ENCODE results near the gene ARHGAP21. TPM values are rescaled to one million over a fixed set of nuclear protein-coding genes. Genes with fewer than 3 reads are reported as not detected.

The ARHGAP21 gene
- total and polyA plus RNA-seq, 7 donors = 25.2 to 87.8 (median 53.2) TPM

DNA sequence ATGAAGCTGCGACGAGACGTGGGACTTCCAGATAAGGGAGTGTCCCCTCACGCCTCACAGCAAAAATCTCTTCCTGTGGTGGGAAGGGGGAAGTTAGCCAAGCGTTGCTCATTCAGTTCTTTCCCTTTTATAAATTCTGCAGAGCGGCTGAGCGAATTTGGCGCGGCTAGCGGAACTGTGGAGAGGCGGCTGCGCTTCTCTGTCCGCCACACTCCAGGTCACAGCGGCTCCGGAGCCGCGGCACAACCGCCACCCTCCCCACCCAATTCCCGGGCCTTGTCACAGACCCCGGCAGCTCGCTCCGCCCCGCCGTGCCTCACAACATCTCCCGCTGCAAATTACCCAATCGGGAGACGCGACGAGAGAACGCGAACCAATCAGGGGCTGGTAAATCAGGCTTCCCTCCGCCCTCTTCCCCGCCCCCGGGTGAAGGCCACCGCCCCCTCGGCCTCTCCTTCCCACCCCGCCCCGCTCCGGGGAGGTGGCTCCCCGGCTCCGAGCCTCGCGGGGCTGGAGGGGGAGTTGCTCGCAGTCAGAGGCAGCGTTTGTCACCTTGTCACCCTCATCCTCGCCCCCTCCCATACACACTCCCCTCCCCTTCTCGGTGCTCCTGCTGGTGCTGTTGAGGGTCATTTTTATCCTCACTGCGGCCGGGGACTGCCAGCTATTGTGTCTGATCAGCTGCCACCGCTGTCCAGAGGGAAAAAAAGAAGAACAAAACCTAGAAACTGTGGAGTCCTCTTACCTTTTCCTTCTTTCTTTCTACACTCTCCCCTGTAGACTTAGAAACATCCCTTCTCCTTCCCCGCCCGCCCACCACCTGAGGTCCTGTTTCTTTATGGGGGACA lies 918 bp upstream of the ARHGAP21 start:
- DNase-seq = peak; percentile 99
- no peaks in the 10 kb centered on the region for H3K36me3 ChIP-seq
- no peaks in the 10 kb centered on the region for H3K27me3 ChIP-seq
- WGBS, 2 donors = 1 to 2% methylated on average over 52 of the region's 52 CpGs
- H3K27ac ChIP-seq = peak overlapping the region; percentile 91 to 99 (median 98)
- intact Hi-C loops (cut with DNase I) = loop anchor here (2.0 to 5.0 kb wide), 4 partner anchors 82 to 292 kb away; partner anchors contain the start of genes ENKUR, PRTFDC1 and THNSL1
- TF ChIP-seq POLR2AphosphoS5 (IDR thresholded peaks at IDR 0.05) (peak; percentile 89 to 98 (median 94)), POLR2A (IDR thresholded peaks at IDR 0.05) (peak; percentile 85 to 95), EP300 (IDR thresholded peaks at IDR 0.05) (no peak), CTCF (IDR thresholded peaks at IDR 0.05) (peak in 1 of 4 experiments; percentile 18)
- H3K9me3 ChIP-seq = no peaks in the 10 kb centered on the region
- peak overlapping the region; percentile 54 to 92 (median 90) for H3K4me3 ChIP-seq
- peaks cover 0 to 32% (median 17%) of the 10 kb centered on the region in 4 donors for H3K4me1 ChIP-seq

- H3K4me1 ChIP-seq = peaks cover 0 to 44% (median 28%) of the 10 kb centered on the region in 4 donors
- H3K9me3 ChIP-seq = no peaks in the 10 kb centered on the region
- intact Hi-C loops (cut with DNase I) = loop anchor here (5.0 kb wide), 3 partner anchors 81 to 229 kb away; partner anchors contain the start of gene PRTFDC1
- no peaks in the 10 kb centered on the region for H3K27me3 ChIP-seq
- peak overlapping the region; percentile 75 to 92 (median 90) for H3K4me3 ChIP-seq
- peak; percentile 66 for DNase-seq
- H3K27ac ChIP-seq = peak overlapping the region; percentile 91 to 99 (median 98)
- TF ChIP-seq POLR2A (IDR thresholded peaks at IDR 0.05) (no peak), CTCF (IDR thresholded peaks at IDR 0.05) (no peak), EP300 (IDR thresholded peaks at IDR 0.05) (no peak), POLR2AphosphoS5 (IDR thresholded peaks at IDR 0.05) (no peak)
- WGBS, 2 donors = 1% methylated on average over 70 of the region's 70 CpGs
- no peaks in the 10 kb centered on the region for H3K36me3 ChIP-seq
Observed at GRCh38 chr10:24723386-24723787, 300 bp downstream of the ARHGAP21 start.

DNA sequence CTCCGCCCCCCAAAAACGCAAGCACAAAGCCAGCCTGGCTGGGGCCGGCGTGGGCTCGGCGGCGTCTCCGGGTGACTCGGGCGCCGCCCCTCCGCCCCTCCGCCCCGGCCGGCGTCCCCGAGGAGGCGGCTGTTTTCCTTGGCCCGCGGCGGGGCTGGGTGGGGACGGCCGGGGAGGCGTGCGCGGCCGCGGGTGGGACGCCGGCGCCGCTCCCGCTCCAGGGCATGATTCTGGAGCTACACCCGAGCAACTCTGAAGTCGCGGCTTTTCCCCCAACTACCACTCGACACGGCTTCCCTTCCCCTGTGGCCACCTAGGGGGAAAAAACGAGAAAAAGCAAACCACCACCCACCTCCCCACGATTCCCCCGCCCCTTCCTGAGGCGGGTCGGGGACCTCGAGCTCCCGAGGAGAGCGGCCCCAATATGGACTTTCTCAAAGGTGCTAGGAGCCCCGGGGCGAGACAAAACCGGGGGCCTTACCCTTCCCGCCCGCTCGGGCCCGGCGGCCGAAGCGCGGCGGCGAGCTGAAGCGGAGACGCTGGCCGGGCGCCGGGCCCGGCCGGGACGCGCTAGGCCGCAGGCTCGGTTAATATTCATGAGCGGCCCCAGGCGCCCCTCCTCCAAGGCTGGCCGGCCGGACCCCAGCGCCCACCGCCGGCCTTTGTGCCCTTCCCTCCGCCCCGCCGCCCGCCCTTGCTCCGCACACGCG lies 856 bp downstream of the ARHGAP21 start:
- Histone ChIP-seq H3K4me1 (peaks cover 0 to 50% (median 33%) of the 10 kb centered on the region in 4 donors), H3K27ac (peak overlapping the region; percentile 91 to 99 (median 98)), H3K9me3 (no peaks in the 10 kb centered on the region), H3K4me3 (peak overlapping the region; percentile 75 to 92 (median 90)), H3K36me3 (no peaks in the 10 kb centered on the region), H3K27me3 (no peaks in the 10 kb centered on the region)
- intact Hi-C loops (cut with DNase I) = loop anchor here (5.0 kb wide), 3 partner anchors 81 to 229 kb away; partner anchors contain the start of gene PRTFDC1
- TF ChIP-seq CTCF (IDR thresholded peaks at IDR 0.05) (no peak), EP300 (IDR thresholded peaks at IDR 0.05) (no peak), POLR2AphosphoS5 (IDR thresholded peaks at IDR 0.05) (peak in 3 of 4 donors; percentile 26 to 45 (median 27)), POLR2A (IDR thresholded peaks at IDR 0.05) (no peak)
- 1% methylated on average over 84 of the region's 84 CpGs for WGBS, 2 donors
- peak; percentile 72 for DNase-seq

- 3 to 8% methylated on average over 19 of the region's 19 CpGs for WGBS, 2 donors
- TF ChIP-seq EP300 (IDR thresholded peaks at IDR 0.05) = no peak
- no peak for TF ChIP-seq POLR2A (IDR thresholded peaks at IDR 0.05)
- TF ChIP-seq CTCF (IDR thresholded peaks at IDR 0.05) = no peak
- TF ChIP-seq POLR2AphosphoS5 (IDR thresholded peaks at IDR 0.05) = no peak
- no peak for DNase-seq
- intact Hi-C loops (cut with DNase I) = loop anchor here (5.0 kb wide), 3 partner anchors 80 to 230 kb away; partner anchors contain the start of gene PRTFDC1
- H3K4me1 ChIP-seq = peaks cover 0 to 56% (median 39%) of the 10 kb centered on the region in 4 donors
- no peaks in the 10 kb centered on the region for H3K36me3 ChIP-seq
- peak overlapping the region; percentile 75 to 92 (median 90) for H3K4me3 ChIP-seq
- no peaks in the 10 kb centered on the region for H3K27me3 ChIP-seq
- no peaks in the 10 kb centered on the region for H3K9me3 ChIP-seq
- peak overlapping the region; percentile 91 to 99 (median 98) for H3K27ac ChIP-seq
Observed at GRCh38 chr10:24722131-24722675, 1.5 kb downstream of the ARHGAP21 start.

Measured in sigmoid colon (tissue), 7 donors.